GM12874 (cell line): ENCODE results near the gene SDCCAG8.

Source experiments
- TF ChIP-seq, protein P1 (sequence below): IDR thresholded peaks from 2 replicates; pipeline ENCODE4 v1.5.1; 2011; ENCODE audit warnings: low read depth, mild to moderate bottlenecking, control low read depth, low read length, moderate library complexity; ENCODE audit not compliant: insufficient read depth

SDCCAG8 gene

DNA sequence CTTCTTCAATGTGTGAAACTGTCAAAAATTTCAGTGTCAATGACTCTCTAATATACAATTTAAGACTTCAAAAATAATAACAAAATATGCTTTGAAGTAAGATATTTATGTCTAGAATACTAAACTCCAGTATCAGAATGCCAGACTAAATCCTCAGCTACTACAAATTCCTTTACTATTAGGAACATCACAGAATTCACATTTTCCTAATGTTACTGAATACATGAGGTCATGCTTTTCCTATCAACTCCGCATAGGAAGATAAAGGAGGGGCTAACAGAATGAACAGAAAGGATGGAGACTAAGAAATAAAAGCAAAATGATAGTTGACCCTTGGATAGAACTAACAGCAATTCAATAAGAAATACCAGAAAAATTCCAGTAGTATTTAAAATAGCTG lies 292.7 kb downstream of the SDCCAG8 start:
- TF ChIP-seq, protein P1, sequence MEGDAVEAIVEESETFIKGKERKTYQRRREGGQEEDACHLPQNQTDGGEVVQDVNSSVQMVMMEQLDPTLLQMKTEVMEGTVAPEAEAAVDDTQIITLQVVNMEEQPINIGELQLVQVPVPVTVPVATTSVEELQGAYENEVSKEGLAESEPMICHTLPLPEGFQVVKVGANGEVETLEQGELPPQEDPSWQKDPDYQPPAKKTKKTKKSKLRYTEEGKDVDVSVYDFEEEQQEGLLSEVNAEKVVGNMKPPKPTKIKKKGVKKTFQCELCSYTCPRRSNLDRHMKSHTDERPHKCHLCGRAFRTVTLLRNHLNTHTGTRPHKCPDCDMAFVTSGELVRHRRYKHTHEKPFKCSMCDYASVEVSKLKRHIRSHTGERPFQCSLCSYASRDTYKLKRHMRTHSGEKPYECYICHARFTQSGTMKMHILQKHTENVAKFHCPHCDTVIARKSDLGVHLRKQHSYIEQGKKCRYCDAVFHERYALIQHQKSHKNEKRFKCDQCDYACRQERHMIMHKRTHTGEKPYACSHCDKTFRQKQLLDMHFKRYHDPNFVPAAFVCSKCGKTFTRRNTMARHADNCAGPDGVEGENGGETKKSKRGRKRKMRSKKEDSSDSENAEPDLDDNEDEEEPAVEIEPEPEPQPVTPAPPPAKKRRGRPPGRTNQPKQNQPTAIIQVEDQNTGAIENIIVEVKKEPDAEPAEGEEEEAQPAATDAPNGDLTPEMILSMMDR, result no peak

DNA sequence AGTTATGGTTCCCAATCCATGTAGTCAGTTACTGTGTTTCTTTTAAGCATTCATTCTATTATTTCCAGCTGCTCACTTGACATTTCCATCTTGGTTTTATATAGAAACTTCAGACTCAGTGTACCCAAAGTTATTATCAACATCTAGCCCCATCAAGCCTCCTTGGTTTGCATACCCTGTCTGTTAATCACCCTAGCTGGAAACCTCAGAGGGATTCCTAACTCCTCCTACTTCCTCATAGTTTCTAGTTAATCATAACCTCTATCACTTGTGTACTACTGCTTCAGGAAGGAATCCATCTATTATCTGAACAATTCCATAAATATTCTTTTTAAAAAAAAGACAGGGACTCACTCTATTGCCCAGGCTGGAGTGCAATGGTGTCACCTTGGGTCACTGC lies 293.3 kb downstream of the SDCCAG8 start:
- TF ChIP-seq, protein P1, result no peak
